K562 (cell line): ENCODE results near the gene KCNK3. TPM values are rescaled to one million over a fixed set of nuclear protein-coding genes. Genes with fewer than 3 reads are reported as not detected.

Source experiments
- CCNT2 ChIP-seq: IDR thresholded peaks from 2 replicates; pipeline ENCODE4 v1.6.1; 2011; ENCODE audit warnings: borderline replicate concordance, low read depth, mild to moderate bottlenecking, moderate library complexity, mixed read lengths, low read length; ENCODE audit not compliant: insufficient read length; ENCODE audit errors: extremely low read depth
- ETV1 ChIP-seq: fragments of 450-650 bp; conservative IDR thresholded peaks from 2 replicates; pipeline ENCODE4 v1.6.1; 2016; ENCODE audit warnings: missing genetic modification characterization, control low read depth, low read depth, missing compliant biosample characterization
- KDM2B ChIP-seq: fragments of 250-450 bp; sonication (Bioruptor Pico); IDR thresholded peaks from 2 replicates; pipeline ENCODE4 v1.8.0; 2021; ENCODE audit warnings: mild to moderate bottlenecking, moderate library complexity
- MAX ChIP-seq: sonication (generic); formaldehyde crosslinking; IDR thresholded peaks from 2 replicates; pipeline ENCODE4 v1.9.0; 2022; ENCODE audit warnings: mild to moderate bottlenecking, missing genetic modification reagents
- REST ChIP-seq, 2 experiments: fragments of 450-650 bp; formaldehyde crosslinking in 1 of 2; IDR thresholded peaks; 2 replicates each; pipeline versions ENCODE4 v1.4.0 to v1.6.1; 2014 to 2020; ENCODE audit warnings: mild to moderate bottlenecking in 2 of 2, borderline replicate concordance in 1 of 2, low read depth in 1 of 2
- SETDB1 ChIP-seq: IDR thresholded peaks from one replicate; pipeline ENCODE4 v1.6.1; 2012; ENCODE audit warnings: low read length, control low read depth, inconsistent platforms
- SMARCA5 ChIP-seq: fragments of 450-650 bp; IDR thresholded peaks from 2 replicates; pipeline ENCODE4 v1.6.1; 2016
- TAF1 ChIP-seq: IDR thresholded peaks from 2 replicates; pipeline ENCODE4 v1.6.1; 2011; ENCODE audit warnings: mild to moderate bottlenecking, low read length, moderate library complexity; ENCODE audit not compliant: insufficient read depth, control insufficient read depth, severe bottlenecking; ENCODE audit errors: extremely low read depth
- TBL1XR1 ChIP-seq, 2 experiments: IDR thresholded peaks; 2 replicates each; pipeline ENCODE4 v1.6.1; 2012; ENCODE audit warnings: improper control_type of control experiment in 2 of 2, low read length in 2 of 2, mild to moderate bottlenecking in 1 of 2
- TRIM28 ChIP-seq: fragments of 450-650 bp; IDR thresholded peaks from 2 replicates; pipeline ENCODE4 v1.6.1; 2017
- XRCC4 ChIP-seq: IDR thresholded peaks from one replicate; pipeline ENCODE4 v1.6.1; 2011; ENCODE audit not compliant: insufficient read depth, insufficient read length; ENCODE audit errors: extremely low read depth
- ZNF639 ChIP-seq, 2 experiments: fragments of 200-800 bp in 1 of 2; sonication (Bioruptor generic) in 1 of 2; sonication (generic) in 1 of 2; formaldehyde crosslinking in 1 of 2; IDR thresholded peaks in 1 of 2; conservative IDR thresholded peaks in 1 of 2; 2 replicates each; pipeline versions ENCODE4 v1.5.0 to v1.6.1; 2016 to 2020; ENCODE audit warnings: missing compliant biosample characterization in 1 of 2, missing genetic modification characterization in 1 of 2, missing genetic modification reagents in 1 of 2
- polyA plus RNA-seq, 8 experiments: library from polyadenylated mRNA; depleted of rRNA in 4 of 8; stranded (reverse) in 5 of 8; unstranded in 3 of 8; fragments of >200 nt; fragmentation: Nextera tagmentation in 2 of 8; fragmentation: Illumina TruSeq in 1 of 8; extraction: Ambion mirVana in 2 of 8; extraction: Trizol in 1 of 8; gene quantifications; 2 replicates each; pipeline versions ENCODE4 v1.2.1 to v1.2.3, GENCODE V29; 2011 to 2014; ENCODE audit warnings: inconsistent platforms in 1 of 8, missing spikeins in 1 of 8
- total RNA-seq, 7 experiments: library from RNA; depleted of rRNA in 6 of 7; stranded (reverse); fragments of >200 nt in 6 of 7; fragmentation: Illumina TruSeq in 2 of 7; extraction: Trizol in 2 of 7; gene quantifications; 2 replicates each; pipeline versions ENCODE4 v1.2.1 to v1.2.3, GENCODE V29; 2011 to 2021; ENCODE audit warnings: low replicate concordance in 1 of 7
- TF ChIP-seq, protein P1 (sequence below): sonication (generic); formaldehyde crosslinking; IDR thresholded peaks from 2 replicates; pipeline ENCODE4 v1.8.1; 2023; ENCODE audit warnings: mild to moderate bottlenecking, missing genetic modification reagents
- TF ChIP-seq, protein P2 (sequence below): fragments of 450-650 bp; formaldehyde crosslinking; IDR thresholded peaks from 2 replicates; pipeline ENCODE4 v1.4.0; 2022; ENCODE audit warnings: mild to moderate bottlenecking, moderate library complexity

Gene KCNK3
- total and polyA plus RNA-seq, 9 of the 15 experiments (the other 6 are each of a cell fraction or from before 2014, with no cell fraction given) = 0.01 to 0.20 (median 0.07) TPM; not detected in 5

GRCh38 chr2:26702025-26702424, 9.5 kb downstream of the KCNK3 start (continued):
- TF ChIP-seq MAX (CRISPR knock-in tag) (no peak), TAF1 (no peak), REST (IDR thresholded peaks at IDR 0.05; ENCODE audit: borderline replicate concordance) (no peak), REST (CRISPR knock-in tag; IDR thresholded peaks at IDR 0.05; ENCODE audit: low read depth) (0 out of 2 replicates have a peak, but pooled peaks have one; percentile 50), SMARCA5 (no peak), XRCC4 (no peak), SETDB1 (no peak), CCNT2 (no peak), TRIM28 (no peak), ETV1 (tag) (peak; percentile 75), ZNF639 (CRISPR knock-in tag; conservative IDR thresholded peaks at IDR 0.05 in 1 of 2, IDR thresholded peaks at IDR 0.05 in 1 of 2) (0 out of 4 replicates have a peak, but pooled peaks of 1 of the 2 experiments have one; percentile 55), TBL1XR1 (IDR thresholded peaks at IDR 0.05; ENCODE audit: low read length in 2 of 2) (no peak), KDM2B (CRISPR knock-in tag) (no peak)
- TF ChIP-seq, protein P1, sequence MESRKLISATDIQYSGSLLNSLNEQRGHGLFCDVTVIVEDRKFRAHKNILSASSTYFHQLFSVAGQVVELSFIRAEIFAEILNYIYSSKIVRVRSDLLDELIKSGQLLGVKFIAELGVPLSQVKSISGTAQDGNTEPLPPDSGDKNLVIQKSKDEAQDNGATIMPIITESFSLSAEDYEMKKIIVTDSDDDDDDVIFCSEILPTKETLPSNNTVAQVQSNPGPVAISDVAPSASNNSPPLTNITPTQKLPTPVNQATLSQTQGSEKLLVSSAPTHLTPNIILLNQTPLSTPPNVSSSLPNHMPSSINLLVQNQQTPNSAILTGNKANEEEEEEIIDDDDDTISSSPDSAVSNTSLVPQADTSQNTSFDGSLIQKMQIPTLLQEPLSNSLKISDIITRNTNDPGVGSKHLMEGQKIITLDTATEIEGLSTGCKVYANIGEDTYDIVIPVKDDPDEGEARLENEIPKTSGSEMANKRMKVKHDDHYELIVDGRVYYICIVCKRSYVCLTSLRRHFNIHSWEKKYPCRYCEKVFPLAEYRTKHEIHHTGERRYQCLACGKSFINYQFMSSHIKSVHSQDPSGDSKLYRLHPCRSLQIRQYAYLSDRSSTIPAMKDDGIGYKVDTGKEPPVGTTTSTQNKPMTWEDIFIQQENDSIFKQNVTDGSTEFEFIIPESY = no peak
- TF ChIP-seq, protein P2, sequence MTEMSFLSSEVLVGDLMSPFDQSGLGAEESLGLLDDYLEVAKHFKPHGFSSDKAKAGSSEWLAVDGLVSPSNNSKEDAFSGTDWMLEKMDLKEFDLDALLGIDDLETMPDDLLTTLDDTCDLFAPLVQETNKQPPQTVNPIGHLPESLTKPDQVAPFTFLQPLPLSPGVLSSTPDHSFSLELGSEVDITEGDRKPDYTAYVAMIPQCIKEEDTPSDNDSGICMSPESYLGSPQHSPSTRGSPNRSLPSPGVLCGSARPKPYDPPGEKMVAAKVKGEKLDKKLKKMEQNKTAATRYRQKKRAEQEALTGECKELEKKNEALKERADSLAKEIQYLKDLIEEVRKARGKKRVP (CRISPR knock-in tag) = 0 out of 2 replicates have a peak, but pooled peaks have one; percentile 23
